Left kidney (tissue), 2 donors: ENCODE measurements around the gene CDHR1. TPM values are rescaled to one million over a fixed set of nuclear protein-coding genes. Genes with fewer than 3 reads are reported as not detected.

Experiments
- DNase-seq: peaks from one replicate; pipeline ENCODE4 v3.0.0-alpha.2; 2013
- polyA plus RNA-seq: library from polyadenylated mRNA; unstranded; fragments of 120-200 nt; gene quantifications from one replicate; pipeline ENCODE4 v1.2.1, GENCODE V29; 2013; ENCODE audit not compliant: insufficient read length

The CDHR1 gene
- polyA plus RNA-seq, 1 donor = 1.0 TPM

DNA sequence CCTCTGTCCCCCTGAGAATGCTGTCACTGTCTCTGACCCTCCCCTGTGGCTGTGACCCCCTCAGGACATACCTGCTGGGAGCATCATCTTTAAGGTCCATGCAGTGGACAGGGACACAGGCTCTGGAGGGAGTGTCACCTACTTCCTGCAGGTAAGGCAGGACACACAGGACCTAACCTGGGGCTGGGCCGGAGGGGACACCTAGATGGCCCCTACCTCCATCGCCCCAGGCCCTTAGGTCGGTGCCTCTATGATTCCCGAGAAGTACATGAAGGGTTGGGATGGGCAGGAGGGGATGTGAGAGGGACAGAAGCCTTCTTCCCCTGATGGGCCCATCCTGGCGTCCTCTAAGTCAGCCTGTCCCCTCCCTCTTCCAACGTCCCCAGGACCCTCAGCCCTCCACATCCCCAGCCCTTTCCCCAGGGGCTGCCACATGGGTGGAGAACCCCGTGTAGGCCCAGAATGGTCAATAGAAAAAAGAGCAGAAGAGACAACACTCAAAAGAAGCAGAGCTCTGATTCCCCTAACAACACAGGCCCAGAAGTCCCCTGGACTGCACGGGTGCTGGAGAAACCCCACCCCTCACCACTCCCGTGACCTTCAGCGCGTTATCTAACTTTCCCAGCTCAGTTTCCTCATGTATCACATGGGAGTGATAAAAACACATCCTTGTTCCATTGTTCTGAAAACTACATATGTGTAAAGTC lies 6.4 kb downstream of the CDHR1 start:
- no peak for DNase-seq

DNA sequence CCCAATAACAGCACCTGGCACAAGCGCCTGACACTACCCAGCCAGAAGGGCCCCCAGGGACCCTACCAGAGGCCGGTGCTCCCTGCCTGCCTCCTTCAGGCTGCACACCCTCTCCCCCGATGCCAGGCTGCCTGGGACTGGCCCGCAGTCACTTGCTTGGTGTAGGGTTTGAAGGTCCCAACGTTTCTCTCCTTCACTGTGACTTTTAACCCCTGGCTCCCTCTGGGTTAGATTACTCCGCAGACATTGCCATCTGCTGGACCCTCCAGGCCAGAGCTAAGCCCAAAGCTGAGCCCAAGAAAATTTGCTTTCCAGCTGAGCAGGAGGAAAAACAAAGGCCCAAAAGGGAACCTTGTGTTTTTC lies 6.9 kb downstream of the CDHR1 start:
- DNase-seq = no peak

DNA sequence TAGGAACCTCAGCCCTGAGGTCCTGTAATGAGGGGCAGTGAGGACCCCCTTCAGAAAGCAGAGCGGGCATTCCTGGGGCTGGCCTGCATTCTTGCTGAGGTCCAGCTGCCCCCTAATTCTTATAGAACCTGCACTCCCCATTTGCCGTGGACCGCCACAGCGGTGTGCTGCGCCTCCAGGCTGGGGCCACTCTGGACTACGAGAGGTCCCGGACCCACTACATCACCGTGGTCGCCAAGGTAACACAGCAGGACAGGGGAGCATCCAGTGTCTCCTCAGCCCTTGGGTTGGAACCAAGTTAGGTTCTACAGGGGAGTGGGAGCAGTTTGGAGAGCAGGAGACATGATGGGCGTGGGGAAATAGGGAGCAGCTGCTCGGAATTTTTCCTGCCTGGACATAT lies 7.3 kb downstream of the CDHR1 start:
- no peak for DNase-seq

DNA sequence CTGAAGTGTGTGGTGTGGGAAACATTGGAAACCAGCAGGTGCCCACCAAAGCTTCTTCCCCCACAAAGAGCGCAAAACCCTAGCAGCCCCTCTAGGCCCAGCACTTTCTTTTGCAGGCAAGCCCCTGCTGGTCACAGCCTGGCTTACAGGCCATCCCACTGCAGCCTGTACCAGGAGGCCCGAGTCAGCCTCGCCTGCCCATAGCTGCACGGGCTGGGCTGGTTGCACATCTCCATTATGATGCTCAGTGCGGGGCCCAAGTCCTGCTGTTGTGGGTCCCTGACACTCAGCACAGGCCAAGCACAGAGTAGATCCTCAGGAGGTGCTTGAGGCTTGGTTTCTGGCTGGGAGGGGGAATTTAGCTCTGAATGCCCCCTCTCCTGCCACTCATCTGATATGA lies 8.0 kb downstream of the CDHR1 start:
- DNase-seq = no peak

DNA sequence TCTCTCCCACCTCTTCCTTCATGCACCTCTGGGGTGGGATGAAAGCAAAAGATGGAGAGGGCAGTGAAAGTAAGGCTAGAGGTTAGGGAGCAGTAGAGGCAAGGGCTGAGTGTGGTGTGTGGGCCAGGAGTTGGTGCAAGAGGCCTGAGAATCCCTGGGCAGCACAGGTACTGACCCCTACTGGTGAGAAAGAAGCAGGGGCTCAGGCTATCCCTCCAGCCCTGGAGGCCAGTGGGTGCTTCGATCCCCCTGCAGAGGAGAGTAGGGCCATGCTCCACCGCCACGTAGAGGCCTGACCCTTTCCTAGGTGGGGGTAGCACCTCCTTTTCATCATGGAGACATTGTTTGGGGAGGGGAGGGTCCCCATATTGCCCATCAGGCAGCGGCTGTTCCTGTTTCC lies 9.8 kb downstream of the CDHR1 start:
- no peak for DNase-seq

DNA sequence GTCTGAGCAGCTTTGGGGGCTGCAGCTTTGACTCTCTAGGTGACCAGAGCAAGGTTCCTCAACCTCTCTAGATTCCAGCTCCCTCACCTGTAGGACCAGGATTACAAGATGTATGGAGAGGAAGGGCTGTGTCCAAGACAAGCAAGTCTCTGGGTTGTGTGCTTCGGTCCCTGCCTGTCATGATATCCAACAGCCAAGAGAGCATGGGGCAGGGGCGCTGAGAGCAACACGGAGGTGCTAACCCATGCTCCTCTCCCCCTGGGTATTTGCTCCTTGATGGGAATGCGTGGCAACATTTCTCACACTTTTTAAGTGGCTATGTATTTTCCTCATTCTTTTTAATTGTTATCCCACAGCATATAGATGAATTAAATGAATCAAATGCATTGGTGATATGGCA lies 10.3 kb downstream of the CDHR1 start:
- no peak for DNase-seq

DNA sequence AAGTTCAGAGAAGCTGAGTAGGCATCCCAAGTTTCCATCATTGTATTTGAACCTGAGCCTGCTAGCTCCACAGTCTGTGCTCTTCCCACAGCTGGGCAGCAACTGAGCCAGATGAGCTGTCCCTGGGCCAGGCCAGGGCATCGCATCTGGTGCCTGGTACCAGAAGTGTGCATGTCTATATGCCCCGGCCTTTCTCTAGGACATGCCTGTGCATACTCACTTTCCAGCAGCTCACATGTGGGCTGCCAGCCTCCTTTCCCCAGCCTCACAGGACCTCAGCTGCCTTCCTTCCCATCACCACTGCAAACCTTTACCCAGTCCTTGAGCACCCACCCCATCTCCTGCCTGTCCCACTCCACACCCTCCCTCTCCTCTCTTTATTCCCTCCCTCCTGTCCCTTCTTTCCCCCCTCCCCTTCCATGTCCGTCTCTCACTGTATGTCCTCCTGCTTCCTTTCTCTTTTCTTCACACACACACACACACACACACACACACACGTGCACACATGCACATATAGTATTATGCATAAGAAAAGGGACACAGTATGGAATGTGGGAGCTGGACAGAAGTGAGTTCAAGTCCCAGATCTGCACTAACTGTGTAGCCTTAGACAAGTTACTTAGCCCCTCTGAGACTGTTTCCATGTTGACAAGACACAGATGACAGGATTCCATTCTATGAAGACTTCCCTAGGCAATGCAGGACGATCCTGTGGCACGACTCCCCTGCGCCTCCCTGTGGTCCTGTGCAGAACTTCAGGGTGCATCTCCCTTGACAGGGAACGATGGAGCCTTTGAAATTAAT lies 10.9 kb downstream of the CDHR1 start:
- peak; percentile 19 for DNase-seq

DNA sequence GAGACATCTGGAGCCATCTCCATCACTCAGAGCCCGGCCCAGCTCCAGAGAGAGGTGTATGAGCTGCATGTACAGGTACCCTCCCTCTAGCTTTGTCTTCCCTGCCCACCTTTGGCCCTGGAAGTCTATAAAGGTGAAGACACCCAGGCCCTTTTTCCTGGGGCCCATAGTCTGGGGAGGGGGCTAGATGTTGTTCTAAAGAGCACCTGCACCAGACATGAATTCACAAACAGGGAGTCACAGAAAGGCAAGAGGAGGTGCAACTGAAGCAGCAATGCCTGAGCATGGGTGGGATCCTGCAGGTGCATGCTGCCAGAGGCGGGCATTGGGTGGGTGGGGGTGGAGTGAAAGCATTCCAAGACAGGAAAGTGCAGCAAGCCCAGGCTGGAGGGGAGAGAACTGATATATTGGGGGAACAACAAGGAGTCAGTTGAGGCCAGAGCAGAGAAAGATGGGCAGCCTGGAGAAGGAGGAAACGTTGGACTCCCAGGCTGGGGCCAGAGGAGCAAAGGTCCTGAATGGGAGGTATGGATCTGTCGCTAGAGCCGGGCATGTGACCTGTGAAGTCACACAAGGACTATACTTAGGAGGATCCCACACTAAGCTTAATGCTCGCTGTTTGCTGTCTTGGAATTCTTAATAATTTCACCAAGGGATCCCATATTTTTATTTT lies 11.7 kb downstream of the CDHR1 start:
- no peak for DNase-seq

DNA sequence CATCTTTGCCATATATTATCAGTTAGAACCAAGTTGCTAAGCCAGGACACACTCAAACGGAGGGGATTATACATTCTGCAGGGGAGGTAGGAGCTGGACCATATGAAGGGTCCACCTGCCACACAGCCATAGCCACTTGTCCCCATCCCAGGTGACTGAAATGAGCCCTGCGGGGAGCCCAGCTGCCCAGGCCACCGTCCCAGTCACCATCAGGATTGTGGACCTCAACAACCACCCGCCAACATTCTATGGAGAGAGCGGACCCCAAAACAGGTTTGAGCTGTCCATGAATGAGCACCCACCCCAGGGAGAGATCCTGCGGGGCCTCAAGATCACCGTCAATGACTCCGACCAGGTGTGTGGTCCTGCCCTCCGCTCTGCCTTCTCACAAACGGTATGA lies 13.7 kb downstream of the CDHR1 start:
- DNase-seq = no peak

DNA sequence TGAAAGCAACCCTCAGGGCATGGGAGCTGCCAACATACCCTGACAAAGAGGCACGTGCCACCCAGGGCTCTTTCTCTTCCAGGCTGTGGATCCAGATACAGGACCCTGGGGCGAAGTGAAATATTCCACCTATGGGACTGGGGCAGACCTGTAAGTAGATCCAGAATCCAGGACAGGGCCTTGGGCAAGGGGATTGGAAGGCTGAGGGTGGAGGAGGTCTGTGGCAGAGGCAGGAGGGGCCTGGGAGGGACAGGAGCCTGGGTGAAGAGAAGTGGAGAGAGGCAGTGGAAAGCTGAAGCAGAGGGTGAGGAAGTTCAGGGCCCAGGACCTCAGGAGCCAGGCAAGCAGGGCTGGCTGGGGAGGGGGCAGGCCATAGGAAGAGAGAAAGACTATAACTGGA lies 17.2 kb downstream of the CDHR1 start:
- no peak for DNase-seq

DNA sequence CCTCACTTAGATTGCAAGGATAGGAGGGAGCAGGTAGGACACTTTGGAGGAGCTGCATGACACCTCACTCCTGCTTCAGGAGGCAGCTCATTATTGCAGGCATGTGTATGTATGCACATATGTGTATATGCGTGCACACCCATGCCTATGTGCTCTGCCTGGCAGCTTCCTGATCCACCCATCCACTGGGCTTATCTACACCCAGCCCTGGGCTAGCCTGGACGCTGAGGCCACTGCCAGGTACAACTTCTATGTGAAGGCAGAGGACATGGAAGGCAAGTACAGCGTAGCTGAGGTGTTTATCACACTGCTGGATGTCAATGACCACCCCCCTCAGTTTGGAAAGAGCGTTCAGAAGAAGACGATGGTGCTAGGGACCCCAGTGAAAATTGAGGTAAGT lies 17.7 kb downstream of the CDHR1 start:
- no peak for DNase-seq

DNA sequence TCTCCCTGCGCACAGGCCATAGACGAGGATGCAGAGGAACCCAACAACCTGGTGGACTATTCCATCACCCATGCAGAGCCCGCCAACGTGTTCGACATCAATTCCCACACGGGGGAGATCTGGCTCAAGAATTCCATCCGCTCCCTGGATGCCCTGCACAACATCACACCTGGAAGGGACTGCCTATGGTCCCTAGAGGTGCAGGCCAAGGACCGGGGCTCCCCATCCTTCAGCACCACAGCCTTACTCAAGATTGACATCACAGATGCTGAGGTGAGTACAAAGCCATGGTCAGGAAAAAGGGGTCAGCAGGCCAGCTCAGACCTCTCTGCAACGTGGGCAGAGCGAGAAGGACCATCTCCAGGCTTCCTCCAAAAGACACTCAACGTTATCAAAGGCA lies 18.7 kb downstream of the CDHR1 start:
- DNase-seq = no peak

DNA sequence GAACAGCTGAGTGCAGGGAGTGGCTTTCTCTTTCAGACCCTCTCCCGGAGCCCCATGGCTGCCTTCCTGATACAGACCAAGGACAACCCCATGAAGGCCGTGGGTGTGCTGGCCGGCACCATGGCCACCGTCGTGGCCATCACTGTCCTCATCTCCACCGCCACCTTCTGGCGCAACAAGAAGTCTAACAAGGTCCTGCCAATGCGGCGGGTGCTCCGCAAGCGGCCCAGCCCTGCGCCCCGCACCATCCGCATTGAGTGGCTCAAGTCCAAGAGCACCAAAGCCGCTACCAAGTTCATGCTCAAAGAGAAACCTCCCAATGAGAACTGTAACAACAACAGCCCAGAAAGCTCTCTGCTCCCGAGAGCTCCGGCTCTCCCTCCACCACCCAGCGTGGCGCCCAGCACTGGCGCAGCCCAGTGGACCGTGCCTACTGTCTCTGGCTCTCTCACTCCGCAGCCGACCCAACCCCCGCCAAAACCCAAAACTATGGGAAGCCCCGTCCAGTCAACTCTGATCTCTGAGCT lies 19.8 kb downstream of the CDHR1 start:
- DNase-seq = no peak

DNA sequence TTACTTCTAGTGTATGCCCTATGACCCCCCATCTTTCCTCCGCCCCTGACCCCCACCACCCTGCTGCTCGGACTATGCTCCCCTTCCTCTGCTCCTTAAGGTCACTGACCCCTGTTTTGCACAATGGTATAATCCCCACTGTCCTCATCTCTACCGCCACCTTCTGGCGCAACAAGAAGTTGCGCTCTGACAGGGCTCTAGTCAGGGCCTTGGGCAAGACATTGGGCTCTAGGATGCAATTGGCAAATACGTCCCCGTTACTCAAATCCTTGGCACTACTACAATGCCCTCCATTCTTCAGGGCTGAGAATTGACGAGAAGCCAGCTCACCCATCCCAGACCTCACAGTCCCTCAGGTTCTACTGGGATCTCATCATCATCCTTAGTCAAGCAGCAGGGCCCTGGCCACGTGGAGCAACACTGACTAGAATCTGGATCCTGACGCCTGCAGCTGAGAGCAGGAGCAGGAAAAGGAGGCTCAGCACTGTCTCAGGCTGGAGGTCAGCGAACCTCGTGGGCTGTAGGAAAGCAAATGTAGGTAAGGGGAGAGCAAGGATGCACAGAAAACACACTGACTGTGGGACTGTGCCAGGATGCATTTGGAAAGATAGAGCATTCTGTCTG lies 20.4 kb downstream of the CDHR1 start:
- no peak for DNase-seq

DNA sequence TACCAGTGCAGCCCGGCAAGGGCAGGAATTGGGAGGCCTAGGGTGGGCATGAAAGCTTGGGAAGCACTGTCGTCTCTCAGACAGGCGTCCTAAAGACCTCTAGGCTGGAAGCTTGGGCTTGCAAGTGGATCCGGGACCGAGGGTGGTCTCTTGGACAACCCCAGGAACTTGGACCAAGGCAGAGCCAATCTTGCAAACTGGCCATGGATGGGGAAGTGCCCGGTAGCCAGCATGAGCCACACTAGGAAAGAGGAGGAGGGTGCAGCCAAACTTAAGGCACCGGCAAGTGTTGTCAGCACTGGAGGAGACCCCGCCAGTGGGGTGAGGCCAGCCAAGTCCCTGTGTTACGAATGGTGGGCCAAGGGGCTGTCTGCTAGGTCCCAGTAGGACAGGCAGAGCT lies 22.5 kb downstream of the CDHR1 start:
- DNase-seq = no peak

DNA sequence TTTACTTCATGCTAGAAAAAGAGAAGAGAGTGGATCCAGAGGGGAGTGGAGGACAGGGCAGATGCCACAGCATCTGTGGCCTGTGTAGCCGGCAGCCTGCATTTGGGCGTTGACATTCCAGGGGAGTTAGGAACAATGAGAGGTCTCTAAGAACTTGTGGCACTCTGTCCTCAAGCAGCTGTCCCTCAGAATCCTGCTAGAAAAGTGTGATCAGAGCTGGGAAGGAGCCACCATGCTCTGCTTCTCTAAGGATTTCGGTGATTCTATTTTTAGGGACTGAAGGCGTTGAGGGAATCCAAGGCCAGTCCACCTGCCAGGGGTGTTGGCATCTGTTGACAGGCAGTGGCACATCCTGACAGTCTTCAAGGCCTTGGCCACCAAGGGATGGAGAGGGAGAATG lies 23.4 kb downstream of the CDHR1 start:
- DNase-seq = no peak

DNA sequence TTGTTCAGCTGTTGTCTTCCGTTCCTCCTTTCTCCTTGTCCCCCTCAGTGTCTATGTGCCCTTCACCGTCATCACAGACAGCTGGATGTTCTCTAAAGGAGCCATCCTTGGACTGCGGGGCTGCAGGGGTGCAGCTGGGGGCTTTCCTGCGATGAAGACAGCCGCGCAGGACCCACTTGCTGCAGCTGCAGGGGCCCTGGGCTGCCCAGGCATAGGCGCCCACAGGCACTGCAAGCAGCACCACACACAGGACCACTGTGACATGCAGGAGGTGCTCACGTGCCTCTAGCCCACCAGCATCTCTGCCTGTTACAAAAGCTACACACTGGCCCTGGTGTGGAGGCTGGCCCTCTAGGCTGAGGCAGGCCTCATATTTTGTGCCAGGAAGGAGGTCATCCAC lies 27.6 kb downstream of the CDHR1 start:
- no peak for DNase-seq

DNA sequence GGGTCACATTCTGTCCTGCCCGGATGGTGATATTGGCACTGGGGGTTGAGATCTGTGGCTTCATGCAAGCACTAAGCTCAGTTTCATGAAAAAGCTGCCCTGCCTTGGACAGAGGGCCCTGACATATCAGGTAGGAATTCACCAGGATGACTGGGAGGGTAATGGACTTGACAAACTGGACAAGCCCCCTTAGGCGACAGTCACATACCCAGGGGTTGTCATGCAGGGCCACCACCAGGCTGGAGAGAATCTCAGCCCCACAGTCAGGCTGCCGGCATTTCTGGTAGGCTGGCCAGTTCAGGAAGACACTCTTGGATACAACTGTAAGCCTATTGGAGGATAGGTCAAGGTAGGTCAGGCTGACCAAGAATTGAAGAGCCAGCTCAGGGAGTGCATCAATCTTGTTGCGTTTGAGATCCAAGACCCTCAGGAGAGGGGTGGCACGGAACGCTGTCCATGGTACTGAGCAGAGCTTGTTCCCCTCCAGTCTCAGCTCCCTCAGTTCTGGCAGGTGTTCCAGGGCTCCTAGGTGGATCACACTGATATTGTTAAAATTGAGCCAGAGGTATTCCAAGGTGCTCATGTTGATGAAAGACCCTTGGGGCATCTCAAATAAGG lies 30.2 kb downstream of the CDHR1 start:
- DNase-seq = peak; percentile 50

DNA sequence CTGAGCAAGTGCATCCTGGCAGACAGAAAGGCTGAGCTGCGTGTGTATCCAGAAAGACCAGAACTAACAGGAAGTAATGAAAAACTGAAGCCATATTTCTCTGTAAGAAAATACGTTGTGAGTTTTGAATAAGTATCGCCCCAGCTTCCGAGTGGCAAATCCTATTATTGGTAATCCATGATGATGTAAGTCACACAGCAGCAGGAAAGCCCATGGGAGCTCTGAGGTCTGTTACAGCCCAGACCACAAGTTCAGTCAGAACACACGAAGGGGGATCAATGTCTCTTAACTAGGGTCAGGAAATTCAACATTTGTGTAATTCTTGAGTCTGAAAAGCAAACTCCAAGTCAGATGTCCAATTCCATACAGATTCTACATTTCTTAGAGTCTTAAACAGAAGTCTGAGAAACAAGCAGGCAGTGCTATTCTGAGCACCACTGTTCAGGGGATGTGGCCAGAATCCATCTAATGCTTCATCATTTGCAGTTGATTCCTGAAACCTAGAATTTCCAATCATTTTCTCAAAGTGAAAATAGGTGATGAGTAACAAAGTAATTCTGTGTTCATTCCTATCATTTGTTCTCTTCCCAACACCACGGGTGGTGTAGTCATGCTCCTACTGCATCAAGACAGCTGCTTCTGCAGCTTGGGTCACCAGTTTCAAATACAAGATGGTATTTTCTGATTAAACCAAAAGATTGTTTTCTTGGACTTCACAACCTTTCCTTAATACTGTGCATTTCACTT lies 31.3 kb downstream of the CDHR1 start, which contains the start of gene LRIT2:
Gene LRIT2 (minus strand): TSS at position 118 of the 747 bp plus-strand sequence. CDS start 24 bp downstream, at position 94.
- DNase-seq = no peak

DNA sequence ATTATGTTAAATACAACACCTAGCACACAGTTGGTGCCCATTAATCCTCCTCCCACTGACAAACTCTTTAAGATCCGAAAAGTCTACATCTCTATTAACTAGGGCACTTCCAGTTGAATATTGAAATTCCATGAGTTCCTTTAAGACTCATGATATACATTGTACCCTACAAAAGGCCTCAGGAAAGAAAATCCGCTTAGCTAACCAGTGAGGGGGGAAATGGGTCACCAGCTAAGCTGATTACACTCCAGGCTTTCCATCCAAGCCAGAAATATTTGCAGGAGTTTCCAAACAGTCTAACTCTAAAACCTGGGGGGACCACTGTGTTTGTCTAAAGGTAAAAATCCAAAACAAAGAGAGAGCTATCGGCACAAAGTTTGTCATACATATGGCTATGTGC lies 32.3 kb downstream of the CDHR1 start:
- DNase-seq = no peak

DNA sequence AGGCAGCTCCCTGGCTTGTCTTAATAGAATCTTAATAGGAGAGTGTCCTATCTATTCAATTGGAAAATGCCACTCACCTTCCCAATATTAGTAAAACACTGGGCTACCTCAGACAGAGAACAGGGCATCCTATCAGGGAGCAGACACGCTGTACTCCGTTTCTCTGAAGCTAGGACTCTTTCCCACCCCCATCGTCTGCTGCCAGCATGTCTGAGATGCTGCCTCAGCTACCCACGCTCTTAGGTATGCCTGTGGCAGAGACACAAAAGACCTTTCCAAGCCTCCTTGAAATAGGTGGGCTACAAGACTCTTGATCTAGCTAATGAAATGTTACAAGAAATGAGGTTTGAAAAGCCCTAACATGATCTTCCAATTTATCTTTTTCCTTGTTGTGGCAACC lies 33.5 kb downstream of the CDHR1 start:
- DNase-seq = no peak
